NCI-H1694 (cell line): ENCODE results near the gene ATP10B.

Experiments used
- DNase-seq: peaks from one replicate; lab custom pipeline; 2025; lab: John Stamatoyannopoulos, UW

The ATP10B gene

GRCh38 chr5:160548949-160549645 lies 302.9 kb downstream of the ATP10B start:
- no peak for DNase-seq

- no peak for DNase-seq
Observed at GRCh38 chr5:160547872-160548271, 304.1 kb downstream of the ATP10B start.

GRCh38 chr5:160547061-160547460 lies 304.9 kb downstream of the ATP10B start:
- no peak for DNase-seq

GRCh38 chr5:160545832-160546231 lies 306.2 kb downstream of the ATP10B start:
- DNase-seq = no peak

- DNase-seq = no peak
Observed at GRCh38 chr5:160543395-160543794, 308.6 kb downstream of the ATP10B start.

GRCh38 chr5:160542840-160543239 lies 309.2 kb downstream of the ATP10B start:
- DNase-seq = no peak

- DNase-seq = no peak
Observed at GRCh38 chr5:160542281-160542680, 309.7 kb downstream of the ATP10B start.

- DNase-seq = no peak
Observed at GRCh38 chr5:160539431-160539830, 312.6 kb downstream of the ATP10B start.

GRCh38 chr5:160537940-160538339 lies 314.1 kb downstream of the ATP10B start:
- DNase-seq = no peak

- no peak for DNase-seq
Observed at GRCh38 chr5:160537116-160537515, 314.9 kb downstream of the ATP10B start.

- no peak for DNase-seq
Observed at GRCh38 chr5:160534914-160535313, 317.1 kb downstream of the ATP10B start.

GRCh38 chr5:160534125-160534524 lies 317.9 kb downstream of the ATP10B start:
- no peak for DNase-seq

GRCh38 chr5:160525471-160526261 lies 326.3 kb downstream of the ATP10B start:
- no peak for DNase-seq

- DNase-seq = no peak
Observed at GRCh38 chr5:160524827-160525226, 327.2 kb downstream of the ATP10B start.

- DNase-seq = no peak
Observed at GRCh38 chr5:160523502-160524163, 328.4 kb downstream of the ATP10B start.

GRCh38 chr5:160521392-160521663 lies 330.7 kb downstream of the ATP10B start:
- DNase-seq = no peak

GRCh38 chr5:160520609-160521391 lies 331.2 kb downstream of the ATP10B start:
- no peak for DNase-seq

GRCh38 chr5:160516696-160517530 lies 335.1 kb downstream of the ATP10B start:
- no peak for DNase-seq

- DNase-seq = no peak
Observed at GRCh38 chr5:160514866-160515265, 337.1 kb downstream of the ATP10B start.

- no peak for DNase-seq
Observed at GRCh38 chr5:160514191-160514590, 337.8 kb downstream of the ATP10B start.

- no peak for DNase-seq
Observed at GRCh38 chr5:160513485-160513884, 338.5 kb downstream of the ATP10B start.
